Tibial artery (tissue), 4 donors: ENCODE results near the gene NFAT5.

Experiments used
- DNase-seq, 2 donors: peaks; one replicate each; pipeline ENCODE4 v3.0.0-alpha.2; 2019
- H3K27ac ChIP-seq, 2 donors: fragments of 200-600 bp; sonication (generic) in 1 of 2; 1 replicate in 1 of 2; 2 replicates in 1 of 2; pipeline ENCODE4 v1.5.1; 2018 to 2019; ENCODE audit warnings: mild to moderate bottlenecking in 1 of 2
- H3K27me3 ChIP-seq, 2 donors: fragments of 200-600 bp; sonication (generic) in 1 of 2; one replicate each; pipeline versions ENCODE4 v1.5.1 to v1.6.0; 2016 to 2019
- H3K36me3 ChIP-seq, 3 donors: fragments of 200-600 bp; sonication (generic) in 2 of 3; one replicate each; pipeline ENCODE4 v1.5.1; 2016 to 2019; ENCODE audit warnings: mild to moderate bottlenecking in 2 of 3
- H3K4me1 ChIP-seq, 4 donors: fragments of 200-600 bp; sonication (generic) in 2 of 4; 1 replicate in 3 of 4; 2 replicates in 1 of 4; pipeline ENCODE4 v1.5.1; 2016 to 2019
- H3K4me3 ChIP-seq, 2 donors: fragments of 200-600 bp; sonication (generic) in 1 of 2; 1 replicate in 1 of 2; 2 replicates in 1 of 2; pipeline ENCODE4 v1.5.1; 2018 to 2019; ENCODE audit warnings: mild to moderate bottlenecking in 2 of 2
- H3K9me3 ChIP-seq, 3 donors: fragments of 200-600 bp; sonication (generic) in 1 of 3; one replicate each; pipeline ENCODE4 v1.5.1; 2016 to 2019
- intact Hi-C: fragments of 100-400 bp; cut with DNase I; formaldehyde crosslinking; loops from one replicate; pipeline ENCODE4 v1.15.0; 2023; ENCODE audit warnings: low total_unique reads
- TF ChIP-seq, protein P1 (sequence below), 2 experiments: fragments of 200-600 bp in 1 of 2; fragments of 450-650 bp in 1 of 2; IDR thresholded peaks; one replicate each; pipeline ENCODE4 v1.5.1; 2017 to 2019; ENCODE audit warnings: antibody characterized with exemption in 2 of 2, mild to moderate bottlenecking in 1 of 2, moderate library complexity in 1 of 2

The NFAT5 gene

GRCh38 chr16:69699915-69700314, 134.1 kb downstream of the NFAT5 start:
- TF ChIP-seq, protein P1, sequence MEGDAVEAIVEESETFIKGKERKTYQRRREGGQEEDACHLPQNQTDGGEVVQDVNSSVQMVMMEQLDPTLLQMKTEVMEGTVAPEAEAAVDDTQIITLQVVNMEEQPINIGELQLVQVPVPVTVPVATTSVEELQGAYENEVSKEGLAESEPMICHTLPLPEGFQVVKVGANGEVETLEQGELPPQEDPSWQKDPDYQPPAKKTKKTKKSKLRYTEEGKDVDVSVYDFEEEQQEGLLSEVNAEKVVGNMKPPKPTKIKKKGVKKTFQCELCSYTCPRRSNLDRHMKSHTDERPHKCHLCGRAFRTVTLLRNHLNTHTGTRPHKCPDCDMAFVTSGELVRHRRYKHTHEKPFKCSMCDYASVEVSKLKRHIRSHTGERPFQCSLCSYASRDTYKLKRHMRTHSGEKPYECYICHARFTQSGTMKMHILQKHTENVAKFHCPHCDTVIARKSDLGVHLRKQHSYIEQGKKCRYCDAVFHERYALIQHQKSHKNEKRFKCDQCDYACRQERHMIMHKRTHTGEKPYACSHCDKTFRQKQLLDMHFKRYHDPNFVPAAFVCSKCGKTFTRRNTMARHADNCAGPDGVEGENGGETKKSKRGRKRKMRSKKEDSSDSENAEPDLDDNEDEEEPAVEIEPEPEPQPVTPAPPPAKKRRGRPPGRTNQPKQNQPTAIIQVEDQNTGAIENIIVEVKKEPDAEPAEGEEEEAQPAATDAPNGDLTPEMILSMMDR (IDR thresholded peaks at IDR 0.05) = no peak
- no peaks in the 10 kb centered on the region for H3K27me3 ChIP-seq
- no peak overlapping the region for H3K27ac ChIP-seq
- H3K36me3 ChIP-seq = peaks cover 22 to 29% (median 27%) of the 10 kb centered on the region in 3 donors
- H3K9me3 ChIP-seq = no peaks in the 10 kb centered on the region
- H3K4me1 ChIP-seq = no peaks in the 10 kb centered on the region
- intact Hi-C loops = no loop called here
- H3K4me3 ChIP-seq = no peak overlapping the region
- DNase-seq = no peak

GRCh38 chr16:69701452-69701851, 135.7 kb downstream of the NFAT5 start:
- no peak overlapping the region for H3K4me3 ChIP-seq
- peaks cover 11 to 15% (median 12%) of the 10 kb centered on the region in 3 donors for H3K36me3 ChIP-seq
- TF ChIP-seq, protein P1 (IDR thresholded peaks at IDR 0.05) = no peak
- no peak for DNase-seq
- H3K27me3 ChIP-seq = no peaks in the 10 kb centered on the region
- no peaks in the 10 kb centered on the region for H3K4me1 ChIP-seq
- no peak overlapping the region for H3K27ac ChIP-seq
- intact Hi-C loops = no loop called here
- no peaks in the 10 kb centered on the region for H3K9me3 ChIP-seq

- intact Hi-C loops = no loop called here
- TF ChIP-seq, protein P1 (IDR thresholded peaks at IDR 0.05) = no peak
Measured at GRCh38 chr16:69701866-69702265, 136.1 kb downstream of the NFAT5 start.

GRCh38 chr16:69703638-69704037, 137.9 kb downstream of the NFAT5 start:
- peaks cover 0 to 26% (median 21%) of the 10 kb centered on the region in 3 donors for H3K36me3 ChIP-seq
- no peak for DNase-seq
- no peaks in the 10 kb centered on the region for H3K9me3 ChIP-seq
- no peak overlapping the region for H3K27ac ChIP-seq
- H3K4me3 ChIP-seq = no peak overlapping the region
- no peaks in the 10 kb centered on the region for H3K4me1 ChIP-seq
- intact Hi-C loops = no loop called here
- TF ChIP-seq, protein P1 (IDR thresholded peaks at IDR 0.05) = no peak
- H3K27me3 ChIP-seq = no peaks in the 10 kb centered on the region

More at GRCh38 chr16:69701866-69702265, 136.1 kb downstream of the NFAT5 start:
- no peak overlapping the region for H3K27ac ChIP-seq
- H3K9me3 ChIP-seq = no peaks in the 10 kb centered on the region
- H3K36me3 ChIP-seq = peaks cover 8 to 15% (median 11%) of the 10 kb centered on the region in 3 donors
- no peaks in the 10 kb centered on the region for H3K4me1 ChIP-seq
- DNase-seq = no peak
- H3K4me3 ChIP-seq = no peak overlapping the region
- no peaks in the 10 kb centered on the region for H3K27me3 ChIP-seq

DNA sequence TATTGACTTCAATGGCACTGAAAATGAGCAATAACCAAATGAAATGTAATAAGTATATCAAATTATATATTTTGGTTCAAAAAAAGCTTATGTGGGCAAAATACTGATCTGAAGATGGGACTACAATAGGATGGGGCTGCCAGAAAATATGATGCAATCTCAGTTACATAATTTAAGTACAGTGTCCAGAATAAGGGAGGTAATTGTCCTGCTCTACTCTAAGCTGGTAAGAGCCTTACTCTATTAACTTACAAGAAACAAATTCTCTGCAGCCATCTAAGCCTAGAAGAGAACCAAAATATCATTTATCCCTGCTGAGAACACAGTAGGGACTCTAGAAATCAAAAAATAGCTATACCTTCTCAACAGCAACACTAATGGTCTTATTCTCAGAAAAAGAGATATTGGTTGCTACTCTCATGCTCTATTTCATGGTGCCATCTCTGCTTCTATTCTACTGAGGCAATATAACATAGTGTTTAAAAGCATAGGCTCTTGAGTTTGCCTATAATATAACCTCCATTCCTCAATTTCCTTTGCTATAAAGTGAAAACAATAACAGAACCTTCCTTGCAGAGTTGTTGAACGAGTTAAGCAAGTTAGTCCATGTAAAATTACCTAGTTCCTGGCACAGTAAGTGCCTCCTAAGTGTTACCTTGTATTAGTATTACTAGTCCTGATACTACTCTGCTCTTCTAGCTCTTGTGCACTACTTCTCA, 140.6 kb downstream of the NFAT5 start:
- intact Hi-C loops = no loop called here
- Histone ChIP-seq H3K4me1 (peaks cover 0 to 7% (median 3%) of the 10 kb centered on the region in 4 donors), H3K27ac (no peak overlapping the region), H3K36me3 (peaks cover 0 to 25% (median 19%) of the 10 kb centered on the region in 3 donors), H3K4me3 (no peak overlapping the region), H3K27me3 (no peaks in the 10 kb centered on the region), H3K9me3 (no peaks in the 10 kb centered on the region)
- TF ChIP-seq, protein P1 (IDR thresholded peaks at IDR 0.05) = no peak
- DNase-seq = no peak
